Measurements from ENCODE around the gene RTN4.

GRCh38 chr2:55078956-55079355, 28.7 kb upstream of the RTN4 start:
- TF ChIP-seq CTCF (IDR thresholded peaks at IDR 0.05) (no peak), POLR2A (IDR thresholded peaks at IDR 0.05) (no peak)

Measured in uterus (tissue), 2 donors.